NB4 (cell line): Measurements from ENCODE around the gene CYP2D6.
"Not testable (repeated sequence)": the region's sequence is repeated elsewhere in the genome, so short reads cannot be mapped to it uniquely, and the experiment has no call there.

Source experiments
- DNase-seq: peaks from one replicate; pipeline ENCODE4 v3.0.0; 2010; ENCODE audit warnings: low read depth
- H3K4me3 ChIP-seq: one replicate; pipeline ENCODE4 v1.5.1; 2011; ENCODE audit warnings: mild to moderate bottlenecking, low read depth, low read length, moderate library complexity
- CTCF ChIP-seq: IDR thresholded peaks from one replicate; pipeline ENCODE4 v1.5.1; 2012; ENCODE audit warnings: low read depth, low read length
- MYC ChIP-seq: IDR thresholded peaks from 2 replicates; pipeline ENCODE4 v1.6.1; 2011; ENCODE audit warnings: low read depth, low read length
- POLR2A ChIP-seq: IDR thresholded peaks from 2 replicates; pipeline ENCODE4 v1.6.1; 2011; ENCODE audit warnings: mild to moderate bottlenecking; ENCODE audit not compliant: insufficient read length; ENCODE audit errors: extremely low read depth
- TF ChIP-seq, protein P1 (sequence below): IDR thresholded peaks from 2 replicates; pipeline ENCODE4 v1.6.1; 2011; ENCODE audit warnings: low read depth, low read length

The CYP2D6 gene

GRCh38 chr22:42127606-42128005 lies 3.0 kb downstream of the CYP2D6 start:
- H3K4me3 ChIP-seq = no peak overlapping the region
- no peak for DNase-seq
- TF ChIP-seq, protein P1, sequence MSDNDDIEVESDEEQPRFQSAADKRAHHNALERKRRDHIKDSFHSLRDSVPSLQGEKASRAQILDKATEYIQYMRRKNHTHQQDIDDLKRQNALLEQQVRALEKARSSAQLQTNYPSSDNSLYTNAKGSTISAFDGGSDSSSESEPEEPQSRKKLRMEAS = no peak
- no peak for TF ChIP-seq MYC
- TF ChIP-seq CTCF = no peak
- no peak for TF ChIP-seq POLR2A

GRCh38 chr22:42123529-42123928 lies 7.1 kb downstream of the CYP2D6 start:
- DNase-seq, H3K4me3 ChIP-seq: not testable (repeated sequence)

- TF ChIP-seq, protein P1 = peak; percentile 41; the same call in 1 of the 2 replicates
- peak; percentile 38 for DNase-seq
These were observed 10.2 kb downstream of the CYP2D6 start for GRCh38 chr22:42120231-42121021.

GRCh38 chr22:42116848-42117424 lies 13.7 kb downstream of the CYP2D6 start:
- TF ChIP-seq, protein P1 = no peak
- TF ChIP-seq CTCF (peak; percentile 26), MYC (no peak), POLR2A (no peak)
- no peak overlapping the region for H3K4me3 ChIP-seq
- no peak for DNase-seq

More at GRCh38 chr22:42120231-42121021, 10.2 kb downstream of the CYP2D6 start:
- not testable (repeated sequence) for H3K4me3 ChIP-seq

DNA sequence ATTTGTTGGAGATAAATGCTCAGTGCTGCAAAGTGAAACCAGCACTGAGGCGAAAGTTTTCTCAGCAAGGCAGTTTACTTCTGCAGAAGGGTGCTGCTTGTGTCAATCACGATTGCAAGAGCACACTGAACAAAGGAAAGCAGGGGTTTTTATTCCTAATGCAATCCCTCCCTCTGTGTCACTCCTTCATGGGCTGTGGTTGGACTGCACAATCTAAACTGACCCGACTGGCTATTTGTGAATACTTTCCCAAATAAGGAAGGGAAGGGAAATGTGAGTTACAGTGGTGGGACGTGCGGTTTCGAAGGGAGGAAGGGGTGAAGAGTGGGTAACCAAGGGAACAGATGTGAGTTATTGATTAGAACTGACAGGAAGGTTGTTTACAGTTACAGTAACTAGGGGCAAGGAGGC lies 15.2 kb downstream of the CYP2D6 start:
- DNase-seq, H3K4me3 ChIP-seq: not testable (repeated sequence)

DNA sequence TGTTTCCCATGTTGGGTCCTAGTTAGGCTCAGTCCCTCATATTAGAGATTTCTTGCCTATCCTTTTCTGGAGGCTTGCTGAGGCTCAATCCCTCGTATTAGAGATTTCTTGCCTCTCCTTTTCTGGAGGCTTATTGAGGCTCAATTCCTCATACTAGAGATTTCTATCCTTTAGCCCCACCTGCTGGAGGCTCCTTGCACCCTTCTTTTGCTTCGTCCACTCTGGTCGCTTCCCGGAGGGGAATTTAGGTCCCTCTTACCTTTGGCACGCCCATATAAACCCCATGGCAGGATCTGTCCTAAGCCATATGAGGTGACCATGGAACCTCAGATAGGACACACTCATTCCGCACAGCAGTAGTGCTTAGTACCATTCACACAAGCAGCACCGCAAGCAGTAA lies 15.9 kb downstream of the CYP2D6 start:
- peak; percentile 42 for DNase-seq
- TF ChIP-seq, protein P1 = no peak
- TF ChIP-seq POLR2A = no peak
- no peak for TF ChIP-seq MYC
- peak; percentile 36 for TF ChIP-seq CTCF

GRCh38 chr22:42112793-42113192 lies 17.8 kb downstream of the CYP2D6 start:
- not testable (repeated sequence) for H3K4me3 ChIP-seq
- DNase-seq = peak; percentile 38
- TF ChIP-seq CTCF = peak; percentile 8

More for the DNA sequence above, 15.9 kb downstream of the CYP2D6 start:
- H3K4me3 ChIP-seq = no peak overlapping the region
